GM18517 (cell line): Measurements from ENCODE around the gene MRPS7.

Experiments
- ATAC-seq: cut with Tn5 transposase; IDR thresholded peaks from one replicate; pipeline ENCODE4 v1.9.1; 2021; ENCODE audit warnings: mild to moderate bottlenecking, moderate library complexity; ENCODE audit not compliant: unreplicated experiment

MRPS7 gene

DNA sequence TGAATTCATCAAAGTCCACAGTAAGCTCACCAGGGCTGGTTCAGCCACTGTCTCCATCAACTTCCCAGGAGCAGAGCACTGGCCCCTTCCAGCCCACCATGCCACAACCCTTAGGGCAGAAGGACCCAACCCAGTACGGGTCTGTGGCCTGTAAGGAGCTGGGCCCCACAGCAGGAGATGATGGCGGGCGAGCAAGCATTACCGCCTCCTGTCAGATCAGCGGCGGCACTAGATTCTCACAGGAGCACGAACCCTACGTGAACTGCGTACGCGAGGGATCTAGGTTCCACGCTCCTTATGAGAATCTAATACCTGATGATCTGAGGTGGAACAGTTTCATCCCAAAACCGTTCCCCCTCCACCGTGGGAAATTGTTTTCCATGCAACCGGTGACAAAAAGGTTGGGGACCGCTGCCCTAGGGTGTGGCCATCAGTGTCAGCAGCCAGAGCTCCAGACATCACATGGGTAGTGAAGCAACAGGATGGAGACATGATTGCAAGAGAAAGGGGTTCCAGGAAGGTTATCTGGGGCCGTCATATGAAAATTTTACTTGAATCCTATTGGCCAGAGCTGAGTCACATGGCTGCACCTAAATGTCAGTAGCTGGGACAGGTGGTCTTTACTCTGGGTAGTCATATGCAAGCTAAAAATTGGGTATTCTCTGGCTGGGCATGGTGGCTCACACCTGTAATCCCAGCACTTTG lies 40.0 kb downstream of the MRPS7 start:
- no peak for ATAC-seq

DNA sequence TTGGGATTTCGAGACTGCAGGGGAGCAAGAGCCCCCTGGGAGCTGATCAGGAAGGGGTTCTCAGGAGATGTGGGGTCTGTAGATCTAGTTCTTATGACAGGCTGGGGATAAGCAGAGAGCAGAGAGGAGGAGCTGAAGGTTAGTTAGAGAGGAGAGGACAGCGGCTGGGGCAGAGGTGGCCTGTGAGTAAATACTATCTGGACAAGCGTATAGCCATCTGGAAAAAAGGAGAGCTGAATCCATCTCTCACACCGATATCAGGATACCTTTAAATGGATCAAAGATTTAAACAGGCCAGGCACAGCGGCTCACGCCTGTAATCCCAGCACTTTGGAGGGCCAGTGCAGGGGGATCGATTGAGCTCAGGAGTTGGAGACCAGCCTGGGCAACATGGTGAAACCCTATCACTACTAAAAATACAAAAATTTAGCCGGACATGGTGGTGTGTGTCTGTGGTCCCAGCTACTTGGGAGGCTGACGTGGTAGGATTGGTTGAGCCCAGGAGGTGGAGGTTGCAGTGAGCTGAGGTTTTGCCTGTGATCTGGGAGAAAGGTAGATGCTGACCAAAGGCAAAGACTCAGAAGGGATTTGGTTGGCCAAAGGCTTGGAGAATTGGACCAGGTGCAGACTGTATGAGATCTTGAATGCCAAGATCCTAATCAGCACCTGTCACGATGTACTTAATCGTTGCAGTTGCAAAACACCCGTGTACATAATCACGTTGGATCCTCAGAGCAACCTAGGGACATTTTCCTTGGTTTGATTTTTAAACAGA lies 46.5 kb downstream of the MRPS7 start:
- no peak for ATAC-seq

DNA sequence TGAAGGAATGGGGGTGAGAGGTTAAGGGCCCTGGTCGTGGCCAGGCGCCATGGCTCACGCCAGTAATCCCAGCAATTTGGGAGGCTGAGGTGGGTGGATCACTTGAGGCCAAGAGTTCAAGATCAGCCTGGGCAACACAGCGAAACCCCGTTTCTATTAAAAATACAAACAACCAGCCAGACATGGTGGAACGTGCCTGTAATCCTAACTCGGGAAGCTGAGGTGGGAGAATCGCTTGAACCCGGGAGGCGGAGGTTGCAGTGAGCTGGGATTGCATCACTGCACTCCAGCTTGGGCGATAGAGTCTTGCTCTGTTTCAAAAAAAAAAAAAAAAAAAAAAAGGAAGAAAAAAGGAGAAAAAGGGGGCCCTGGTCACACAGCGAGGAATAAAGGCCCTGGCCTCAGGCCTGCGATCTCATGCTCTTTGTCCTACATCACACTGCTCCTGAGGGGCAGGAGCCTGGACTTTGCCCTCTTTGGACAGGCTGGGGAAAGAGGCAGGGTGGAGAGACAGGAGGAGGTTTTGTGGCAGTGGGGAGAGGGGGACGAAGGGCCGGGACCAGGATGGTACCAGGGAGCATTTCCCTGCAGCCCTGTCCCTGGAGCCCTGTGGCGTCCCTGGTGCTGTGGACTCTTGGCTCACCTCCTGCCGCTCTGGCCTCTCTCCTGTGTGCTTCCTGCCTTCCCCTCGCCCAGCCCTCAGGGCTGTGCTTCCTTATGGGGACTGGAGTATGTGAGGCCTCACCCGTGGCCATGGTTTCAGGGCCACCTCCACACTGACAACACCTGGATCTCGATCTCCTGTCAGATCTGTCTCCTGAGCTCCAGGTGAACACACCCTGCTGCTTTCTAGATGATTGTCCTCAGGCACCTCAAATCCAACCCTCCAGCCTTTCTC lies 47.3 kb downstream of the MRPS7 start:
- ATAC-seq = no peak

- peak; percentile 50 for ATAC-seq
Observed at GRCh38 chr17:75313941-75314551, 52.4 kb downstream of the MRPS7 start.

- ATAC-seq = no peak
Observed at GRCh38 chr17:75315541-75316243, 54.0 kb downstream of the MRPS7 start.
